HEK293 (cell line): ENCODE data around the gene UBB.

ENCODE experiments used
- CTCF ChIA-PET: fragments of 350-600 bp; formaldehyde crosslinking; extraction: SDS; loops from one replicate; lab custom pipeline; 2021; ENCODE audit warnings: antibody characterized with exemption; lab: Yijun Ruan, JAX
- POLR2A ChIA-PET: fragments of 300-600 bp; formaldehyde crosslinking; extraction: SDS; loops from one replicate; lab custom pipeline; 2020; ENCODE audit warnings: antibody characterized with exemption, inconsistent platforms; lab: Yijun Ruan, JAX
- H3K27ac ChIP-seq: fragments of 200-500 bp; sonication (Bioruptor generic); 2 replicates; pipeline ENCODE4 v1.5.1; 2014; ENCODE audit warnings: low read depth, low read length, control low read depth, inconsistent platforms; ENCODE audit errors: extremely low read depth
- H3K36me3 ChIP-seq, 2 experiments: fragments of 200-500 bp in 1 of 2; sonication (Bioruptor generic) in 1 of 2; 1 replicate in 1 of 2; 2 replicates in 1 of 2; pipeline ENCODE4 v1.5.1; 2014 to 2017; ENCODE audit warnings: inconsistent platforms in 2 of 2, low read length in 2 of 2; ENCODE audit not compliant: control insufficient read depth in 2 of 2, insufficient read depth in 1 of 2
- H3K4me1 ChIP-seq: fragments of 200-500 bp; sonication (Bioruptor generic); 2 replicates; pipeline ENCODE4 v1.5.1; 2014; ENCODE audit warnings: mild to moderate bottlenecking, low read length, inconsistent platforms; ENCODE audit not compliant: control insufficient read depth, insufficient read depth
- H3K4me3 ChIP-seq: 2 replicates; pipeline ENCODE4 v1.5.1; 2011; ENCODE audit warnings: low read depth, mild to moderate bottlenecking, control low read depth, low read length, moderate library complexity
- H3K9me3 ChIP-seq: fragments of 200-500 bp; sonication (Bioruptor generic); 2 replicates; pipeline ENCODE4 v1.5.1; 2014; ENCODE audit warnings: low read depth, low read length, inconsistent platforms; ENCODE audit not compliant: control insufficient read depth, insufficient read depth
- KLF8 ChIP-seq: fragments of 450-650 bp; formaldehyde crosslinking; IDR thresholded peaks from 2 replicates; pipeline ENCODE4 v1.5.1; 2016; ENCODE audit warnings: missing biosample characterization, missing genetic modification characterization
- KLF9 ChIP-seq: fragments of 450-650 bp; formaldehyde crosslinking; IDR thresholded peaks from 2 replicates; pipeline ENCODE4 v1.5.1; 2016; ENCODE audit warnings: missing biosample characterization, missing genetic modification characterization, low read depth
- YY1 ChIP-seq: fragments of 450-650 bp; formaldehyde crosslinking; IDR thresholded peaks from 2 replicates; pipeline ENCODE4 v1.5.1; 2018; ENCODE audit warnings: missing biosample characterization, missing genetic modification characterization
- ZEB2 ChIP-seq: fragments of 450-650 bp; formaldehyde crosslinking; IDR thresholded peaks from 2 replicates; pipeline ENCODE4 v1.5.1; 2016; ENCODE audit warnings: missing biosample characterization, missing genetic modification characterization
- ZNF121 ChIP-seq: fragments of 450-650 bp; formaldehyde crosslinking; IDR thresholded peaks from 2 replicates; pipeline ENCODE4 v1.5.1; 2016; ENCODE audit warnings: missing biosample characterization, missing genetic modification characterization
- ZNF132 ChIP-seq: fragments of 450-650 bp; formaldehyde crosslinking; IDR thresholded peaks from 2 replicates; pipeline ENCODE4 v1.5.1; 2017; ENCODE audit warnings: missing biosample characterization, missing genetic modification characterization, borderline replicate concordance
- ZNF140 ChIP-seq: fragments of 450-650 bp; formaldehyde crosslinking; IDR thresholded peaks from 2 replicates; pipeline ENCODE4 v1.5.1; 2016; ENCODE audit warnings: missing biosample characterization, missing genetic modification characterization
- ZNF174 ChIP-seq: fragments of 450-650 bp; formaldehyde crosslinking; IDR thresholded peaks from 2 replicates; pipeline ENCODE4 v1.5.0; 2017; ENCODE audit warnings: missing biosample characterization, mild to moderate bottlenecking, missing genetic modification characterization
- ZNF19 ChIP-seq: fragments of 450-650 bp; formaldehyde crosslinking; IDR thresholded peaks from 2 replicates; pipeline ENCODE4; 2016; ENCODE audit warnings: missing biosample characterization, missing genetic modification characterization, low read depth
- ZNF274 ChIP-seq, 2 experiments: fragments of 200-500 bp in 1 of 2; fragments of 450-650 bp in 1 of 2; sonication (Bioruptor generic) in 1 of 2; formaldehyde crosslinking in 1 of 2; IDR thresholded peaks; 2 replicates each; pipeline versions ENCODE4 v1.5.1 to v1.6.1; 2014 to 2016; ENCODE audit warnings: borderline replicate concordance in 1 of 2, inconsistent platforms in 1 of 2, low read length in 1 of 2, missing biosample characterization in 1 of 2, missing genetic modification characterization in 1 of 2
- ZNF292 ChIP-seq: fragments of 450-650 bp; formaldehyde crosslinking; IDR thresholded peaks from 2 replicates; pipeline ENCODE4 v1.5.1; 2016; ENCODE audit warnings: low read depth, missing biosample characterization, missing genetic modification characterization, borderline replicate concordance
- ZNF335 ChIP-seq: fragments of 450-650 bp; formaldehyde crosslinking; conservative IDR thresholded peaks from 2 replicates; pipeline ENCODE4 v1.5.1; 2016; ENCODE audit warnings: missing biosample characterization, missing genetic modification characterization
- ZNF366 ChIP-seq: fragments of 450-650 bp; formaldehyde crosslinking; conservative IDR thresholded peaks from 2 replicates; pipeline ENCODE4 v1.5.1; 2016; ENCODE audit warnings: missing biosample characterization, missing genetic modification characterization
- ZNF433 ChIP-seq: fragments of 450-650 bp; formaldehyde crosslinking; IDR thresholded peaks from 2 replicates; pipeline ENCODE4 v1.5.1; 2016; ENCODE audit warnings: missing biosample characterization, missing genetic modification characterization, low read depth
- ZNF558 ChIP-seq: fragments of 450-650 bp; formaldehyde crosslinking; IDR thresholded peaks from 2 replicates; pipeline ENCODE4 v1.5.1; 2016; ENCODE audit warnings: missing biosample characterization, missing genetic modification characterization
- ZNF600 ChIP-seq: fragments of 450-650 bp; formaldehyde crosslinking; IDR thresholded peaks from 2 replicates; pipeline ENCODE4 v1.5.1; 2016; ENCODE audit warnings: missing biosample characterization, missing genetic modification characterization
- ZNF621 ChIP-seq: fragments of 450-650 bp; formaldehyde crosslinking; IDR thresholded peaks from 2 replicates; pipeline ENCODE4 v1.5.1; 2017; ENCODE audit warnings: missing biosample characterization, missing genetic modification characterization
- ZNF654 ChIP-seq: fragments of 450-650 bp; formaldehyde crosslinking; IDR thresholded peaks from 2 replicates; pipeline ENCODE4 v1.5.1; 2016; ENCODE audit warnings: low read depth, missing biosample characterization, missing genetic modification characterization
- TF ChIP-seq, protein P1 (sequence below): fragments of 450-650 bp; formaldehyde crosslinking; IDR thresholded peaks from 2 replicates; pipeline ENCODE4 v1.5.1; 2016; ENCODE audit warnings: missing biosample characterization, missing genetic modification characterization
- TF ChIP-seq, protein P2 (sequence below): fragments of 450-650 bp; formaldehyde crosslinking; IDR thresholded peaks from 2 replicates; pipeline ENCODE4 v1.5.1; 2016; ENCODE audit warnings: missing biosample characterization, missing genetic modification characterization
- TF ChIP-seq, protein P3 (sequence below): fragments of 450-650 bp; formaldehyde crosslinking; IDR thresholded peaks from 2 replicates; pipeline ENCODE4 v1.5.1; 2016; ENCODE audit warnings: missing biosample characterization, missing genetic modification characterization

The UBB gene

DNA sequence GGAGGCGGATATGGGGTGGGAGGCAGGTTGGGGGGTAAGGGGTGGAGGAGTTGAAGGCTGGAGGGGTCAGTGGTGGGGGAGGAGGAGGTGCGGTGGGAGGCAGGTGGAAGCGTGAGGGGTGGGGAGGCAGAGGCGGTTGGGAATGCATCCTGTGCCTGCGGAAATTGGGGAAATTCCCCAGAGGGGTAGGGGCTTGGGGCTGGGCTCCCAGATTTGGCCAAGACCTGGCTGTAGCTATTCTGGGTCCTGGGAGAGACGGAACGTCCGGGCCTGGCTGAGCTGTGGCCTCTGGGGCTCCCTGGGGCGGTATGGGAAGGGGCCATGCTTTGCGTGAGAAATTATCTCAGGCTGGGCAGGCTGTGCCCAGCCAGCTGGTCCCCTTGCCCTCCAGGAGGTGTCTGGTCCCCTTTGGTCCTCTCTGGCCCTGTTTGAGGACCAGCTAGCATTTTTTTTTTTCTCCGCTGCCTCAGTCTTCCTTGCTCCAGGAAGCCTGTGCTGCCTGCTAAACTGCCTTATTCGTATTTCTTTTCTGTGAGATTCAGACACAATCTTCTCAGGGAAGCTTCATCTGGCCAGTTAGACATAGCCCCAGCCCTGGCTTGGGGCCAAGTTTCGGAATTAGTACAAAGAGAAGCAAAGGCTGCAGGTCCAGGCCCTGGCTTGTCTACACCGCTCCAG lies 27.2 kb downstream of the UBB start (continued):
- TF ChIP-seq ZNF621 (no peak), ZNF433 (tag by site-specific recombination) (no peak), ZNF600 (tag by site-specific recombination) (0 out of 2 replicates have a peak, but pooled peaks have one; percentile 16), KLF8 (peak; percentile 19; the same call in 1 of the 2 replicates), KLF9 (tag by site-specific recombination) (no peak), YY1 (tag by site-specific recombination) (no peak), ZNF335 (tag by site-specific recombination) (peak; percentile 94), ZNF292 (tag by site-specific recombination) (no peak), ZNF140 (tag by site-specific recombination) (no peak), ZNF132 (tag by site-specific recombination) (no peak), ZNF366 (tag by site-specific recombination) (peak; percentile 40; the same call in 1 of the 2 replicates), ZEB2 (tag by site-specific recombination) (no peak), ZNF274 (IDR thresholded peaks at IDR 0.05; ENCODE audit: low read length) (no peak), ZNF274 (tag by site-specific recombination; IDR thresholded peaks at IDR 0.05; ENCODE audit: borderline replicate concordance) (no peak)
- TF ChIP-seq, protein P1, sequence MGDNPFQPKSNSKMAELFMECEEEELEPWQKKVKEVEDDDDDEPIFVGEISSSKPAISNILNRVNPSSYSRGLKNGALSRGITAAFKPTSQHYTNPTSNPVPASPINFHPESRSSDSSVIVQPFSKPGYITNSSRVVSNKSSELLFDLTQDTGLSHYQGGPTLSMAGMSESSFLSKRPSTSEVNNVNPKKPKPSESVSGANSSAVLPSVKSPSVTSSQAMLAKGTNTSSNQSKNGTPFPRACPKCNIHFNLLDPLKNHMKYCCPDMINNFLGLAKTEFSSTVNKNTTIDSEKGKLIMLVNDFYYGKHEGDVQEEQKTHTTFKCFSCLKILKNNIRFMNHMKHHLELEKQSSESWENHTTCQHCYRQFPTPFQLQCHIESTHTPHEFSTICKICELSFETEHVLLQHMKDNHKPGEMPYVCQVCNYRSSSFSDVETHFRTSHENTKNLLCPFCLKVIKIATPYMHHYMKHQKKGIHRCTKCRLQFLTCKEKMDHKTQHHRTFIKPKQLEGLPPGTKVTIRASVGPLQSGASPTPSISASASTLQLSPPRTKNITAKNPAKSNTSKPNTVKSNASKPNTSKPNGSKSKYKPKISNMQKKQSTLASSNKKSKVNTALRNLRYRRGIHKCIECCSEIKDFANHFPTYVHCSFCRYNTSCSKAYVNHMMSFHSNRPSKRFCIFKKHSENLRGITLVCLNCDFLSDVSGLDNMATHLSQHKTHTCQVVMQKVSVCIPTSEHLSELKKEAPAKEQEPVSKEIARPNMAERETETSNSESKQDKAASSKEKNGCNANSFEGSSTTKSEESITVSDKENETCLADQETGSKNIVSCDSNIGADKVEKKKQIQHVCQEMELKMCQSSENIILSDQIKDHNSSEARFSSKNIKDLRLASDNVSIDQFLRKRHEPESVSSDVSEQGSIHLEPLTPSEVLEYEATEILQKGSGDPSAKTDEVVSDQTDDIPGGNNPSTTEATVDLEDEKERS (tag by site-specific recombination) = no peak
- TF ChIP-seq, all 188 proteins: peak for 15

DNA sequence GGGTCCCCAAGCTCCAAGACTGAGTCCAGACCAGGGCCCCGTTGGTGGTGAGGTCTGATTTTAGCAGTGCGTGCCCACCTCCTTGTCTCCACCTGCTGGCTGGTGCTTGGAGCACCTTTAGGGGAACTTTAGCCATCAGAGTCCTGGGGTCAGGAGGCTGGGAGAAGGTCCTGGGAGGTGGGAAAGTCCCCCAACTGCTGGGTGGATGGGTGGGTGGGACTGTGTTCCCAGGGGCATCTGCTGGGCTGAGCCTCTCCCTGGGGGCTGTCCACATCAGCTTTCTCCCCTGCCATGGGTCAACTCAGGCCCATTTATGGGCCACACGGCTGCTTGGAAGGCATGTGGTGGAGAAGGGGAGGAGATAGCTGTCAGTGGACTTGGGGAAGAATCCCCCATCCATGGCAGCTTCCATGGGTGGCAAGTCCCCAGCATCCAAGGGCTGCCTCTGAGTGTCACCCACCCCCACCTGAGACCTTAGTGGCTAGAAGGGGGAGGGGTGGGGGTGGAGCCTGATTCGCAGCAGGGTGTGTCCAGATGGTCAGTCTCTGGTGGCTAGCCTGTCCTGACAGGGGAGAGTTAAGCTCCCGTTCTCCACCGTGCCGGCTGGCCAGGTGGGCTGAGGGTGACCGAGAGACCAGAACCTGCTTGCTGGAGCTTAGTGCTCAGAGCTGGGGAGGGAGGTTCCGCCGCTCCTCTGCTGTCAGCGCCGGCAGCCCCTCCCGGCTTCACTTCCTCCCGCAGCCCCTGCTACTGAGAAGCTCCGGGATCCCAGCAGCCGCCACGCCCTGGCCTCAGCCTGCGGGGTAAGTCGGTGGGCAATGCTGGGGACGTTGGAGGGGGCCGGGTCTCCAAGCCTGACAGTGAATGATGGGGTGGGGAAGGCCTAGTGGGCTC lies 34.4 kb downstream of the UBB start, which contains the start of gene TRPV2:
TSS of gene TRPV2 (plus strand) at position 541 of the 894 bp plus-strand sequence. CDS start 2,098 bp downstream, outside the sequence.
- Histone ChIP-seq H3K4me3 (no peak within 1 kb of the TSS), H3K9me3 (no peaks in the 10 kb centered on the region), H3K36me3 (no peaks in the 10 kb centered on the region), H3K4me1 (peaks cover 11% of the 10 kb centered on the region; the same call in 1 of the 2 replicates), H3K27ac (no peak within 1 kb of the TSS)
- CTCF ChIA-PET = interaction anchor here (0.5 to 2.0 kb wide), 16 partner anchors 11 to 1182 kb away, joined by 3 to 13 read pairs (median 4); no protein-coding TSS in a partner anchor
- TF ChIP-seq ZNF654 (tag by site-specific recombination) = peak; percentile 26; the same call in 1 of the 2 replicates
- no peak for TF ChIP-seq ZNF174 (tag by site-specific recombination)
- TF ChIP-seq, all 188 proteins: peak for 1
- POLR2A ChIA-PET = interaction anchor here (0.5 to 1.7 kb wide), 3 partner anchors 23 to 34 kb away, joined by 4 read pairs; partner anchors contain the start of gene UBB

DNA sequence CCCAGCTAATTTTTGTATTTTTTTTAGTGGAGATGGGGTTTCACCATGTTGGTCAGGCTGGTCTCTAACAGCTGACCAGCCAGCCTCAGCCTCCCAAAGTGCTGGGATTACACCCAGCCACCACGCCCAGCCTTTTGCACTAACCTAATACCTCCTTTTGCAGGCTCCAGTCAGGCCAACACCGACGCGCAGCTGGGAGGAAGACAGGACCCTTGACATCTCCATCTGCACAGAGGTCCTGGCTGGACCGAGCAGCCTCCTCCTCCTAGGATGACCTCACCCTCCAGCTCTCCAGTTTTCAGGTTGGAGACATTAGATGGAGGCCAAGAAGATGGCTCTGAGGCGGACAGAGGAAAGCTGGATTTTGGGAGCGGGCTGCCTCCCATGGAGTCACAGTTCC lies 36.5 kb downstream of the UBB start:
- CTCF ChIA-PET = interaction anchor here (0.6 to 2.7 kb wide), 4 partner anchors 10 to 53 kb away, joined by 5 to 11 read pairs (median 8); no protein-coding TSS in a partner anchor
- Histone ChIP-seq H3K27ac (no peak overlapping the region), H3K9me3 (no peaks in the 10 kb centered on the region), H3K4me3 (no peak overlapping the region), H3K36me3 (no peaks in the 10 kb centered on the region), H3K4me1 (peaks cover 11% of the 10 kb centered on the region; the same call in 1 of the 2 replicates)
- POLR2A ChIA-PET = interaction anchor here (0.5 to 4.2 kb wide), 4 partner anchors 9 to 31 kb away, joined by 3 to 25 read pairs (median 5); no protein-coding TSS in a partner anchor
- TF ChIP-seq, protein P2, sequence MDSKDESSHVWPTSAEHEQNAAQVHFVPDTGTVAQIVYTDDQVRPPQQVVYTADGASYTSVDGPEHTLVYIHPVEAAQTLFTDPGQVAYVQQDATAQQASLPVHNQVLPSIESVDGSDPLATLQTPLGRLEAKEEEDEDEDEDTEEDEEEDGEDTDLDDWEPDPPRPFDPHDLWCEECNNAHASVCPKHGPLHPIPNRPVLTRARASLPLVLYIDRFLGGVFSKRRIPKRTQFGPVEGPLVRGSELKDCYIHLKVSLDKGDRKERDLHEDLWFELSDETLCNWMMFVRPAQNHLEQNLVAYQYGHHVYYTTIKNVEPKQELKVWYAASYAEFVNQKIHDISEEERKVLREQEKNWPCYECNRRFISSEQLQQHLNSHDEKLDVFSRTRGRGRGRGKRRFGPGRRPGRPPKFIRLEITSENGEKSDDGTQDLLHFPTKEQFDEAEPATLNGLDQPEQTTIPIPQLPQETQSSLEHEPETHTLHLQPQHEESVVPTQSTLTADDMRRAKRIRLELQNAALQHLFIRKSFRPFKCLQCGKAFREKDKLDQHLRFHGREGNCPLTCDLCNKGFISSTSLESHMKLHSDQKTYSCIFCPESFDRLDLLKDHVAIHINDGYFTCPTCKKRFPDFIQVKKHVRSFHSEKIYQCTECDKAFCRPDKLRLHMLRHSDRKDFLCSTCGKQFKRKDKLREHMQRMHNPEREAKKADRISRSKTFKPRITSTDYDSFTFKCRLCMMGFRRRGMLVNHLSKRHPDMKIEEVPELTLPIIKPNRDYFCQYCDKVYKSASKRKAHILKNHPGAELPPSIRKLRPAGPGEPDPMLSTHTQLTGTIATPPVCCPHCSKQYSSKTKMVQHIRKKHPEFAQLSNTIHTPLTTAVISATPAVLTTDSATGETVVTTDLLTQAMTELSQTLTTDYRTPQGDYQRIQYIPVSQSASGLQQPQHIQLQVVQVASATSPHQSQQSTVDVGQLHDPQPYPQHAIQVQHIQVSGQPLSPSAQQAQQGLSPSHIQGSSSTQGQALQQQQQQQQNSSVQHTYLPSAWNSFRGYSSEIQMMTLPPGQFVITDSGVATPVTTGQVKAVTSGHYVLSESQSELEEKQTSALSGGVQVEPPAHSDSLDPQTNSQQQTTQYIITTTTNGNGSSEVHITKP (tag by site-specific recombination) = no peak
- TF ChIP-seq, protein P3, sequence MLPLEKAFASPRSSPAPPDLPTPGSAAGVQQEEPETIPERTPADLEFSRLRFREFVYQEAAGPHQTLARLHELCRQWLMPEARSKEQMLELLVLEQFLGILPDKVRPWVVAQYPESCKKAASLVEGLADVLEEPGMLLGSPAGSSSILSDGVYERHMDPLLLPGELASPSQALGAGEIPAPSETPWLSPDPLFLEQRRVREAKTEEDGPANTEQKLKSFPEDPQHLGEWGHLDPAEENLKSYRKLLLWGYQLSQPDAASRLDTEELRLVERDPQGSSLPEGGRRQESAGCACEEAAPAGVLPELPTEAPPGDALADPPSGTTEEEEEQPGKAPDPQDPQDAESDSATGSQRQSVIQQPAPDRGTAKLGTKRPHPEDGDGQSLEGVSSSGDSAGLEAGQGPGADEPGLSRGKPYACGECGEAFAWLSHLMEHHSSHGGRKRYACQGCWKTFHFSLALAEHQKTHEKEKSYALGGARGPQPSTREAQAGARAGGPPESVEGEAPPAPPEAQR (tag by site-specific recombination) = no peak
- TF ChIP-seq ZNF19 (tag by site-specific recombination) (no peak), ZNF121 (tag by site-specific recombination) (no peak), ZNF558 (tag by site-specific recombination) (no peak)
